Muscle layer of colon (tissue), 2 donors: ENCODE data around the gene ZNF506.
"Not testable (repeated sequence)": the region's sequence is repeated elsewhere in the genome, so short reads cannot be mapped to it uniquely, and the experiment has no call there.

Experiments used
- H3K27ac ChIP-seq: one replicate; pipeline ENCODE4 v1.7.0; 2013; ENCODE audit warnings: low read depth, mild to moderate bottlenecking, low read length, moderate library complexity
- H3K27me3 ChIP-seq, 2 donors: one replicate each; pipeline ENCODE4 v1.7.0; 2013; ENCODE audit warnings: low read length in 2 of 2, mild to moderate bottlenecking in 2 of 2; ENCODE audit not compliant: insufficient read depth in 2 of 2, control insufficient read depth in 1 of 2
- H3K36me3 ChIP-seq: one replicate; pipeline ENCODE4 v1.7.0; 2013; ENCODE audit warnings: mild to moderate bottlenecking, low read length; ENCODE audit not compliant: insufficient read depth
- H3K4me1 ChIP-seq: one replicate; pipeline ENCODE4 v1.7.0; 2013; ENCODE audit warnings: mild to moderate bottlenecking, low read length; ENCODE audit not compliant: insufficient read depth
- H3K4me3 ChIP-seq, 2 donors: one replicate each; pipeline ENCODE4 v1.7.0; 2013; ENCODE audit warnings: low read length in 2 of 2, low read depth in 1 of 2, mild to moderate bottlenecking in 1 of 2, moderate library complexity in 1 of 2
- H3K9ac ChIP-seq: one replicate; pipeline ENCODE4 v1.7.0; 2013; ENCODE audit warnings: low read length
- H3K9me3 ChIP-seq: one replicate; pipeline ENCODE4 v1.7.0; 2013; ENCODE audit warnings: mild to moderate bottlenecking, low read length
- donor health status: abdominal sarcoma.
- donor health status: Adenocarcinoma of cecum.

Gene ZNF506

GRCh38 chr19:19823916-19824315 lies 2.4 kb upstream of the ZNF506 start:
- Histone ChIP-seq H3K4me3 (no peak overlapping the region), H3K27me3 (no peaks in the 10 kb centered on the region), H3K4me1 (peaks cover 3% of the 10 kb centered on the region), H3K9ac (no peak overlapping the region), H3K27ac (no peak overlapping the region), H3K9me3 (no peaks in the 10 kb centered on the region), H3K36me3 (no peaks in the 10 kb centered on the region)

GRCh38 chr19:19821976-19822375 lies 426 bp upstream of the ZNF506 start:
- not testable (repeated sequence) for H3K27me3 ChIP-seq, H3K4me1 ChIP-seq, H3K36me3 ChIP-seq, H3K9me3 ChIP-seq, H3K9ac ChIP-seq
- Histone ChIP-seq H3K4me3 (peak overlapping the region; percentile 82 to 90), H3K27ac (peak overlapping the region; percentile 56)

- Histone ChIP-seq H3K4me3 (peak overlapping the region; percentile 82 to 90), H3K27me3 (no peaks in the 10 kb centered on the region), H3K4me1 (peaks cover 3% of the 10 kb centered on the region), H3K9me3 (no peaks in the 10 kb centered on the region), H3K27ac (peak overlapping the region; percentile 97), H3K36me3 (no peaks in the 10 kb centered on the region), H3K9ac (peak overlapping the region; percentile 87)
Observed at GRCh38 chr19:19820774-19821320, 703 bp downstream of the ZNF506 start.

GRCh38 chr19:19817357-19817756 lies 4.2 kb downstream of the ZNF506 start:
- Histone ChIP-seq H3K36me3 (peaks cover 2% of the 10 kb centered on the region), H3K4me3 (no peak overlapping the region), H3K27ac (no peak overlapping the region), H3K4me1 (peaks cover 3% of the 10 kb centered on the region), H3K27me3 (no peaks in the 10 kb centered on the region), H3K9ac (no peak overlapping the region), H3K9me3 (no peaks in the 10 kb centered on the region)

GRCh38 chr19:19816679-19817078 lies 4.9 kb downstream of the ZNF506 start:
- no peaks in the 10 kb centered on the region for H3K27me3 ChIP-seq
- H3K9ac ChIP-seq, result no peak overlapping the region
- peaks cover 5% of the 10 kb centered on the region for H3K36me3 ChIP-seq
- no peak overlapping the region for H3K27ac ChIP-seq
- no peaks in the 10 kb centered on the region for H3K9me3 ChIP-seq
- no peak overlapping the region for H3K4me3 ChIP-seq
- peaks cover 3% of the 10 kb centered on the region for H3K4me1 ChIP-seq

GRCh38 chr19:19811999-19812398 lies 9.6 kb downstream of the ZNF506 start:
- not testable (repeated sequence) for H3K4me3 ChIP-seq, H3K4me1 ChIP-seq, H3K36me3 ChIP-seq, H3K27ac ChIP-seq, H3K9me3 ChIP-seq, H3K9ac ChIP-seq, H3K27me3 ChIP-seq

GRCh38 chr19:19805480-19805879 lies 16.1 kb downstream of the ZNF506 start:
- Histone ChIP-seq H3K4me3 (no peak overlapping the region), H3K27me3 (no peaks in the 10 kb centered on the region), H3K27ac (no peak overlapping the region), H3K9ac (no peak overlapping the region), H3K9me3 (no peaks in the 10 kb centered on the region), H3K36me3 (peaks cover 7% of the 10 kb centered on the region), H3K4me1 (no peaks in the 10 kb centered on the region)

- peaks cover 8% of the 10 kb centered on the region for H3K36me3 ChIP-seq
- H3K9me3 ChIP-seq, result no peaks in the 10 kb centered on the region
- H3K4me1 ChIP-seq, result no peaks in the 10 kb centered on the region
- no peak overlapping the region for H3K4me3 ChIP-seq
- no peak overlapping the region for H3K27ac ChIP-seq
- no peak overlapping the region for H3K9ac ChIP-seq
- H3K27me3 ChIP-seq, result no peaks in the 10 kb centered on the region
Observed at GRCh38 chr19:19788015-19788414, 33.5 kb downstream of the ZNF506 start.

- H3K9ac ChIP-seq, H3K4me3 ChIP-seq, H3K27me3 ChIP-seq, H3K27ac ChIP-seq, H3K9me3 ChIP-seq, H3K36me3 ChIP-seq, H3K4me1 ChIP-seq: not testable (repeated sequence)
Observed at GRCh38 chr19:19785476-19785875, 36.1 kb downstream of the ZNF506 start.

- no peak overlapping the region for H3K27ac ChIP-seq
- peaks cover 1% of the 10 kb centered on the region for H3K4me1 ChIP-seq
- H3K9me3 ChIP-seq, result no peaks in the 10 kb centered on the region
- no peaks in the 10 kb centered on the region for H3K27me3 ChIP-seq
- H3K9ac ChIP-seq, result no peak overlapping the region
- no peak overlapping the region for H3K4me3 ChIP-seq
- H3K36me3 ChIP-seq, result no peaks in the 10 kb centered on the region
Observed at GRCh38 chr19:19782783-19783182, 38.8 kb downstream of the ZNF506 start.

- not testable (repeated sequence) for H3K27ac ChIP-seq, H3K4me3 ChIP-seq, H3K36me3 ChIP-seq, H3K27me3 ChIP-seq, H3K9ac ChIP-seq, H3K9me3 ChIP-seq
- H3K4me1 ChIP-seq, result peaks cover 11% of the 10 kb centered on the region
Observed at GRCh38 chr19:19781791-19782190, 39.8 kb downstream of the ZNF506 start.

GRCh38 chr19:19778666-19779065 lies 42.9 kb downstream of the ZNF506 start:
- no peak overlapping the region for H3K4me3 ChIP-seq
- no peaks in the 10 kb centered on the region for H3K27me3 ChIP-seq

More at GRCh38 chr19:19778666-19779065, 42.9 kb downstream of the ZNF506 start:
- H3K36me3 ChIP-seq, result no peaks in the 10 kb centered on the region
- no peak overlapping the region for H3K9ac ChIP-seq
- H3K9me3 ChIP-seq, result no peaks in the 10 kb centered on the region
- H3K27ac ChIP-seq, result no peak overlapping the region
- H3K4me1 ChIP-seq, result peaks cover 18% of the 10 kb centered on the region
